Upper lobe of right lung (tissue), 1 donor: Measurements from ENCODE around the gene TAF15. TPM values are rescaled to one million over a fixed set of nuclear protein-coding genes. Genes with fewer than 3 reads are reported as not detected.

Experiments
- ATAC-seq: fragments of 200-7000 bp; cut with Tn5 transposase; one replicate; pipeline ENCODE4 v1.9.1; 2020; ENCODE audit warnings: mild to moderate bottlenecking, moderate library complexity
- DNase-seq: peaks from one replicate; pipeline ENCODE4 v3.0.0-alpha.2; 2020
- H3K27ac ChIP-seq: fragments of 200-600 bp; one replicate; pipeline ENCODE4 v1.8.0; 2022
- H3K27me3 ChIP-seq: fragments of 200-600 bp; one replicate; pipeline ENCODE4 v1.8.0; 2022; ENCODE audit warnings: mild to moderate bottlenecking
- H3K36me3 ChIP-seq: fragments of 200-600 bp; one replicate; pipeline ENCODE4 v1.8.0; 2022
- H3K4me1 ChIP-seq: fragments of 200-600 bp; one replicate; pipeline ENCODE4 v1.8.0; 2022
- H3K4me3 ChIP-seq: fragments of 200-600 bp; one replicate; pipeline ENCODE4 v1.8.0; 2022; ENCODE audit warnings: mild to moderate bottlenecking
- H3K9me3 ChIP-seq: fragments of 200-600 bp; one replicate; pipeline ENCODE4 v1.8.0; 2022
- intact Hi-C: fragments of 100-400 bp; cut with DNase I; formaldehyde crosslinking; loops from one replicate; pipeline ENCODE4 v1.11.0; 2022
- total RNA-seq: library from RNA; stranded (reverse); fragmentation: NEBNext Ultra II Directional; extraction: Animal tissue kit (Norgen Biotek cat#: 25700); gene quantifications from one replicate; pipeline ENCODE4 v1.2.1, GENCODE V29; 2021
- TF ChIP-seq, protein P1 (sequence below): fragments of 200-600 bp; IDR thresholded peaks from one replicate; pipeline ENCODE4 v1.8.0; 2022; ENCODE audit warnings: antibody characterized with exemption
- donor health status: DM: no; HTN: yes; CAD: no; lungs with severe emphysema.

TAF15 gene
- total RNA-seq, 1 donor from 2014 or later, result 142 TPM

GRCh38 chr17:35894206-35894605, 84.9 kb downstream of the TAF15 start:
- peaks cover 7% of the 10 kb centered on the region for H3K4me1 ChIP-seq
- no peak for ATAC-seq
- TF ChIP-seq, protein P1, sequence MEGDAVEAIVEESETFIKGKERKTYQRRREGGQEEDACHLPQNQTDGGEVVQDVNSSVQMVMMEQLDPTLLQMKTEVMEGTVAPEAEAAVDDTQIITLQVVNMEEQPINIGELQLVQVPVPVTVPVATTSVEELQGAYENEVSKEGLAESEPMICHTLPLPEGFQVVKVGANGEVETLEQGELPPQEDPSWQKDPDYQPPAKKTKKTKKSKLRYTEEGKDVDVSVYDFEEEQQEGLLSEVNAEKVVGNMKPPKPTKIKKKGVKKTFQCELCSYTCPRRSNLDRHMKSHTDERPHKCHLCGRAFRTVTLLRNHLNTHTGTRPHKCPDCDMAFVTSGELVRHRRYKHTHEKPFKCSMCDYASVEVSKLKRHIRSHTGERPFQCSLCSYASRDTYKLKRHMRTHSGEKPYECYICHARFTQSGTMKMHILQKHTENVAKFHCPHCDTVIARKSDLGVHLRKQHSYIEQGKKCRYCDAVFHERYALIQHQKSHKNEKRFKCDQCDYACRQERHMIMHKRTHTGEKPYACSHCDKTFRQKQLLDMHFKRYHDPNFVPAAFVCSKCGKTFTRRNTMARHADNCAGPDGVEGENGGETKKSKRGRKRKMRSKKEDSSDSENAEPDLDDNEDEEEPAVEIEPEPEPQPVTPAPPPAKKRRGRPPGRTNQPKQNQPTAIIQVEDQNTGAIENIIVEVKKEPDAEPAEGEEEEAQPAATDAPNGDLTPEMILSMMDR, result no peak
- no peaks in the 10 kb centered on the region for H3K27me3 ChIP-seq
- H3K9me3 ChIP-seq, result no peaks in the 10 kb centered on the region
- H3K27ac ChIP-seq, result no peak overlapping the region
- no peaks in the 10 kb centered on the region for H3K36me3 ChIP-seq
- H3K4me3 ChIP-seq, result no peak overlapping the region
- DNase-seq, result no peak
- intact Hi-C loops, result no loop called here

- Histone ChIP-seq H3K4me1 (no peaks in the 10 kb centered on the region), H3K36me3 (no peaks in the 10 kb centered on the region), H3K4me3 (no peak overlapping the region), H3K9me3 (no peaks in the 10 kb centered on the region), H3K27ac (no peak overlapping the region), H3K27me3 (no peaks in the 10 kb centered on the region)
- no peak for DNase-seq
- TF ChIP-seq, protein P1, result no peak
- ATAC-seq, result peak; percentile 77
- intact Hi-C loops, result no loop called here
These were observed 86.6 kb downstream of the TAF15 start for GRCh38 chr17:35895636-35896587.

Other genes with a start within 250 kb of the TAF15 start
- not detected for gene SLFN14, start 248.7 kb upstream of the TAF15 start, total RNA-seq
- gene PEX12, start 230.9 kb upstream of the TAF15 start, total RNA-seq, result 4.7 TPM
- 153 TPM for gene AP2B1, start 222.2 kb upstream of the TAF15 start, total RNA-seq
- 2.2 TPM for gene RASL10B, start 77.8 kb upstream of the TAF15 start, total RNA-seq
- gene GAS2L2, start 56.2 kb upstream of the TAF15 start, total RNA-seq, result not detected
- gene C17orf50, start 48.6 kb upstream of the TAF15 start, total RNA-seq, result not detected
- gene MMP28, start 13.8 kb upstream of the TAF15 start, total RNA-seq, result 55.6 TPM
- gene HEATR9, start 59.4 kb downstream of the TAF15 start, total RNA-seq, result 0.17 TPM
- 22.5 TPM for gene CCL5, start 70.9 kb downstream of the TAF15 start, total RNA-seq
- not detected for gene RDM1, start 121.3 kb downstream of the TAF15 start, total RNA-seq
- gene LYZL6, start 134.2 kb downstream of the TAF15 start, total RNA-seq, result not detected
- gene CCL16, start 172.0 kb downstream of the TAF15 start, total RNA-seq, result 0.58 TPM
- gene CCL14, start 177.2 kb downstream of the TAF15 start, total RNA-seq, result 110 TPM
- 1.3 TPM for gene CCL15, start 192.1 kb downstream of the TAF15 start, total RNA-seq
- gene CCL23, start 208.5 kb downstream of the TAF15 start, total RNA-seq, result 26.5 TPM